MV-4-11 (cell line): ENCODE data around the gene MGAT3.
"Not testable (repeated sequence)": the region's sequence is repeated elsewhere in the genome, so short reads cannot be mapped to it uniquely, and the experiment has no call there.

Source experiments
- DNase-seq: peaks from one replicate; lab custom pipeline; 2025; lab: John Stamatoyannopoulos, UW

MGAT3 gene, protein sequence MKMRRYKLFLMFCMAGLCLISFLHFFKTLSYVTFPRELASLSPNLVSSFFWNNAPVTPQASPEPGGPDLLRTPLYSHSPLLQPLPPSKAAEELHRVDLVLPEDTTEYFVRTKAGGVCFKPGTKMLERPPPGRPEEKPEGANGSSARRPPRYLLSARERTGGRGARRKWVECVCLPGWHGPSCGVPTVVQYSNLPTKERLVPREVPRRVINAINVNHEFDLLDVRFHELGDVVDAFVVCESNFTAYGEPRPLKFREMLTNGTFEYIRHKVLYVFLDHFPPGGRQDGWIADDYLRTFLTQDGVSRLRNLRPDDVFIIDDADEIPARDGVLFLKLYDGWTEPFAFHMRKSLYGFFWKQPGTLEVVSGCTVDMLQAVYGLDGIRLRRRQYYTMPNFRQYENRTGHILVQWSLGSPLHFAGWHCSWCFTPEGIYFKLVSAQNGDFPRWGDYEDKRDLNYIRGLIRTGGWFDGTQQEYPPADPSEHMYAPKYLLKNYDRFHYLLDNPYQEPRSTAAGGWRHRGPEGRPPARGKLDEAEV

DNA sequence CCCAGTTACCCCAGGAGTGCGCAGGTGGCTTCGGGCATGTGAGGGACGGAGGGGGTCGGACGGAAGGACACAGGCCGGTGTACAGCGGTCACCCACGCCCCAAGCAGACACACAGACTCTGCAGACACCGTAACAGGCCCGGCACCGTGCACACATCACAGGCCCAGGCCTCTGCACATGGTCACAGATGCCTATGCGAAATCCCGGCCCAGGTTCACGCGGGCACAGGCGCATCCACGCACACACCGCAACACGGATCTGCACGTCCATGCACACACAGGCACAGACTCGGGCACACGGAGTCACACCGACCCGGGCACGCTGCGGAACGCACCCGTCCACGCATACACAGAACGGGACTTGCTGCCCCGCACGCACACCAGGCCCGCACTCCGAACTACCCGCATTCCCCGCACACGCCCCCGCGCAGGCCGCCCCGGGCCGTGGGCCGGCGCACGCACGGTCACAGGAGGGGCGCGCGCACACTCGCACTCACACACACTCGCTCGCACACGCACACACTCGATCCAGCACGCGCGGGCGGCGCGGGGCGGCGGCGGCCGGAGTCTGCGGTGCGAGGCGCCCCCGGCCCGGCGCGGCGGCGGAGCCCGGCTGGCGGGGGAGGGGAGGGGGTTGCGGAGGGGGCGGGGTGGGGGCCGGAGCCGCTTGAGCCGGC lies at the start of gene MGAT3:
Gene MGAT3 (plus strand): TSS at position 491 of the 676 bp plus-strand sequence. CDS start 30,336 bp downstream, outside the sequence.
- no peak for DNase-seq

- peak; percentile 4 for DNase-seq
Observed at GRCh38 chr22:39408173-39408572, 48.6 kb upstream of the MGAT3 start.

- DNase-seq: no peak
Observed at GRCh38 chr22:39408807-39409206, 48.0 kb upstream of the MGAT3 start.

GRCh38 chr22:39409516-39410029 lies 47.2 kb upstream of the MGAT3 start:
- DNase-seq: no peak

DNA sequence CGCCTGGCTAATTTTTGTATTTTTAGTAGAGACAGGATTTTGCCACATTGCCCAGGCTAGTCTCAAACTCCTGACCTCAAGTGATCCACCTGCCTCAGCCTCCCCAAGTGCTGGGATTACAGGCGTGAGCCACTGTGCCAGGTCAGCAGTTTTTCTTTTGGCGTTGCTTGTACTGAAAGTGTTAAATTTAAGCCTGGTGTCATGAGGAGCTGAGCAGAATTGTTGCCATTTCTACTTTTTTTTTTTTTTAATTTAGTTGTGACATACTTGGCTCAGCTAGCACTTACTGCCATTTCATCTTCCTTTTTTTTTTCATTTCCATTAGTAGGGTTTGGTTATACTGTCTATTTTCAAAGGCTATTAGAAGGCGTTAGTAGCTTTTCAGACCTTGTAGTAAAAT lies 46.5 kb upstream of the MGAT3 start:
- peak; percentile 62 for DNase-seq

- not testable (repeated sequence) for DNase-seq
Observed at GRCh38 chr22:39411828-39412365, 44.9 kb upstream of the MGAT3 start.

- not testable (repeated sequence) for DNase-seq
Observed at GRCh38 chr22:39413204-39413603, 43.6 kb upstream of the MGAT3 start.

DNA sequence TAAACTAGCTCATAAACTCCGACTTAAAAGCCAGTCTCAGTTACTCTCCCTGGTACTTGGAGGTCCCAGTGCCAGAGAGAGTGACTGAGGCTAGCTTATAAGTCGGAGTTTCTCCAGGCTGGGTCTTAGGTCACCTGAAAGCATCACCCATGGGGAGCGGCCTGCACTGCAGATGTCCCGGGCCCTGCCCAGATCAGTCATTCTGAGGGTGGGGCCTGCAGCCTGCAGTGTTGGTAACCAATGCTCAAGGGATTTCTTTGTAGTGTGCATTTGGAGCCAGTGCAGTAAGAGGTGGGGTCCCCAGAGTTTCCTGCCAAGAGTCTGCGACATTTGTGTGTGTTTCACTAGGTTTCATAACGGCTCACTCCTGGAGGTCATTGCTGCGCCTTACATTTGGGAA lies 42.4 kb upstream of the MGAT3 start:
- no peak for DNase-seq

DNA sequence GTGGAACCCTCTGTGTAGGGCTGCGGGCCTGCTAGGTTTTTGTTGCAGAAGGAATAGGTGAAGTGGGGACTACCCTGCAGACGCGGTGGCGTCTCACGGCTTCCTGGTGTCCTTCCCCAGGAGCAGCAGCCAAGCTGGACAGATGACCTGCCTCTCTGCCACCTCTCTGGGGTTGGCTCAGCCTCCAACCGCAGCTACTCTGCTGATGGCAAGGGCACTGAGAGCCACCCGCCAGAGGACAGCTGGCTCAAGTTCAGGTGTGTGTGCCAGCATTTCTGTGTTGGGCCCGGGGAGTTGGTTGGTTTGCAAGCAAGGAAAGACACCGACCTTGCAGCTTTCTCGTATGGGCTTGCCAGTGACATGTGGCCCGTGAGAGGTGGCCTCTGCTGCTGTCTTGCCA lies 41.9 kb upstream of the MGAT3 start:
- no peak for DNase-seq

DNA sequence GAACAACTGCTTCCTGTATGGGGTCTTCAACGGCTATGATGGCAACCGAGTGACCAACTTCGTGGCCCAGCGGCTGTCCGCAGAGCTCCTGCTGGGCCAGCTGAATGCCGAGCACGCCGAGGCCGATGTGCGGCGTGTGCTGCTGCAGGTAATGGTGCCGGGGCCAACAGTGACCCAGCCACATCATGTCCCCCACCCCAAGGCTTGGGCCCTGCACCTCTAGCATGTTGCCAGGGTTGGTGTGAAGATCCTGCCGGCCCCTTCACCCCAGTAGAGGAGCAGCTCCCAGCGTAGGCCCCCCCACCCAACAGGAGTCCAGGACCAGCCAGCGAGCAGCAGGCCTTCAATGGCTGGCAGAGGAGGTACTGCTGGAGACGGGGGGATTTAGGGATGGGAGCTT lies 41.3 kb upstream of the MGAT3 start:
- DNase-seq: no peak

DNA sequence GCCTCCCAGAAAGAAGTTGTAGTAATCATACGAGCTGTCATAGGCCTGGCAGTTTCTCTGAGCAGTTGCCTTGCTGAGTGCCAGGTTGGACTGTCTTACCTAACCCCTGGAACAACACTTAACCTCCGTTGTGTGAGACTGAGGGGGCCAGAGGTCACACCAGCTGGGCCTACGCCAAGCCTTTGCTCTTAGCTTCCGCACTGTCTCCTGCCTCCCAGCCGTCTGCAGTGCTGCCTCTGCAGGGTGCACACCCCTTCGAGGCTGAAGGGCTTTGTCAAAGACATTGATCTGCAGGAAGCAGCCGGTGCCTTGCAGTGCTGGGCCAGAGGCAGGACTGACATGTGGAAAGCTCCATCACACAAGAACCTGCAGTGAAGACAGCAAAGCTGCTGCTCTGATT lies 40.5 kb upstream of the MGAT3 start:
- no peak for DNase-seq

GRCh38 chr22:39417641-39418040 lies 39.2 kb upstream of the MGAT3 start:
- no peak for DNase-seq

- no peak for DNase-seq
Observed at GRCh38 chr22:39418696-39419095, 38.1 kb upstream of the MGAT3 start.

GRCh38 chr22:39419096-39419495 lies 37.7 kb upstream of the MGAT3 start:
- no peak for DNase-seq

DNA sequence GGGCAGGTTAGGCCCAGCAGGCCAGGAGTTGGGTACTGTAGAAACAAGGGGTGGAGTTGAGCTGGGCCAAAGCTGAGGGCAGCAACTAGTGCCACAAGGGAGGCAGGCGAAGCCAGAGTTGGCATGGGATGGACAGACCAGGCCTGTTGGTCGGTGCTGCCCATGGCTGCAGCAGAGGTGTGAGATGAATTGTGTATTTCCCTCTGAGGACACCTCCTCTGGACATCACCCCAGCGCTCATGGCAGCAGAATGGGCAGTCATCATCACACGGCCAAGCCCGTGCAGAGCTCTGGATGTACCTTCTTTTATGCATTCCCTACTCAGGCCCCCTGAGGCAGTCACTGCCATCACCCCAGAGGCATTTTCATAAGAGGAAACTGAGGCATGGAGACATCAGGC lies 36.9 kb upstream of the MGAT3 start:
- DNase-seq: no peak

- DNase-seq: no peak
Observed at GRCh38 chr22:39421691-39422090, 35.1 kb upstream of the MGAT3 start.

- DNase-seq: peak; percentile 9
Observed at GRCh38 chr22:39422101-39422500, 34.7 kb upstream of the MGAT3 start.

DNA sequence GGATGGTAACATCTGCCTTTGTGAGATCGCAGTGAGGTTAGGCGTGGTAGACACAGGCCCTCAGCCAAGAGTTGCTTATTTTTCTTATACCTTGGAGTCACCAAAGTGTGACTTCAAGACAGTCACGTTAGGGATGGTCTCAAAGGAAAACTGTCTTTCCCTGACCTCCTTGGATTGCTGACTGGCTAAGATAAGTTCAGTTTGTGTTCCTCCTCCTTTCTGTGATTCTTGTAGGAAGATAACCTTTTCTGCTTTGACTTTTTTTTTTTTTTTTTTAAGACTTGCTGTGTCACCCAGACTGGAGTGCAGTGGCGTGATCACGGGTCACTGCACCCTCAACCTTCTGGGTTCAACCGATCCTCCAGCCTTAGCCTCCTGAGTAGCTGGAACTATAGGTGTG lies 34.1 kb upstream of the MGAT3 start:
- peak; percentile 20 for DNase-seq

- no peak for DNase-seq
Observed at GRCh38 chr22:39423976-39424375, 32.8 kb upstream of the MGAT3 start.

GRCh38 chr22:39426380-39427043 lies 30.3 kb upstream of the MGAT3 start:
- no peak for DNase-seq

DNA sequence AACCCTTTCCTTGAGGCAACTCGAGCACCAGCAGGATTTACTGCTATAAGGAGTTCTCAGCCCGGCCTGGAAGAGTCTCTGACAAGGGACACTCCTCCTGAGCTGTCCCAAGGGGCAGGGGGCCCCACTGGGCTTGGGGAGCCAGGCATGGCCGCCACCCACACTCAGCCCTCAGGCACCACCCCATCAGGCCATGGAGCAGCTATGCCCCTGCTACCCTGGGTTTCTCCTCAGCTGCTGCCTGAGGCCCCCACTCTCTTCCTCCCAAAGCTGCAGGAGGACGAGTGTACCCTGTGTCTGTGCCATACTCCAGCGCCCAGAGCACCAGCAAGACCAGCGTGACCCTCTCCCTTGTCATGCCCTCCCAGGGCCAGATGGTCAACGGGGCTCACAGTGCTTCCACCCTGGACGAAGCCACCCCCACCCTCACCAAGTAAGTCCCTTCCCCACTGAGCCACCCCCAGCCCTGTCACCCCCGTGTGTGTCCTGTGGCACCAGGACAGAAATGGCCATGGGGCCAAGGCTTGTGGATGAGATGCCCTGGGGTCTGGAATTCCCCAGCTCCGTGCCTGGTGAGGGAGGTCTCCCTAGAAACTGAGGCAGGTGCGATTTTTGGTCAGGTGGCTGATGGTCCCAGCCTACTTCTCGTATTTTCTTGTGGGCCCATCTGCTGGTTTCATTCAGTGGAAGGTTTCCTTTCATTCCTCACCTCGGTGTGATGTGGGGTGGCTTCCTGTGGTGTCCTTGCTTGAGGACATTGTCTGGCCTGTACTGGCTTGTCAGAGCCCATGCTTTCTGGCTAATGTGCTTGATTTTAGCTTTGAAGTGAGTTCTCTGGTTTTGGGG lies 28.8 kb upstream of the MGAT3 start:
- DNase-seq: no peak
